ENCODE data around the gene SHANK1. TPM values are rescaled to one million over a fixed set of nuclear protein-coding genes. Genes with fewer than 3 reads are reported as not detected.
A peak's percentile ranks its signal among the peaks of the same experiment; 100 is the strongest.

The SHANK1 gene
- total and polyA plus RNA-seq, 2 donors from 2014 or later = 0.24 to 0.35 TPM

GRCh38 chr19:50669302-50670101 is 50.1 kb downstream of the SHANK1 start:
- H3K4me1 ChIP-seq (ENCODE audit: control insufficient read depth in 2 of 3, insufficient read depth in 2 of 3, low read depth in 1 of 3, low read length in 3 of 3) = no peaks in the 10 kb centered on the region
- H3K27ac ChIP-seq (ENCODE audit: low read depth in 2 of 2, low read length in 2 of 2) = no peak overlapping the region
- DNase-seq (peak in 2 of 5 donors; percentile 52 to 56), FAIRE-seq (no peak)
- peaks cover 7% of the 10 kb centered on the region for H3K27me3 ChIP-seq (ENCODE audit: control insufficient read depth, insufficient read depth, low read length)
- no peak overlapping the region for H3K9ac ChIP-seq (ENCODE audit: low read length in 3 of 3)
- no peaks in the 10 kb centered on the region for H3K9me3 ChIP-seq (ENCODE audit: control insufficient read depth in 2 of 3, insufficient read depth in 1 of 3, low read length in 3 of 3)
- H3K4me3 ChIP-seq (ENCODE audit: low read length in 3 of 3) = no peak overlapping the region
- intact Hi-C loops (cut with DNase I) = no loop called here
- TF ChIP-seq CTCF (IDR thresholded peaks at IDR 0.05; ENCODE audit: borderline replicate concordance, extremely low read depth, insufficient read depth) = peak; percentile 44
- H3K36me3 ChIP-seq (ENCODE audit: control insufficient read depth in 2 of 3, insufficient read depth in 3 of 3, low read length in 3 of 3) = no peaks in the 10 kb centered on the region

GRCh38 chr19:50668879-50669278 is 50.7 kb downstream of the SHANK1 start:
- H3K9ac ChIP-seq (ENCODE audit: low read length in 3 of 3) = no peak overlapping the region
- no peak for TF ChIP-seq CTCF (IDR thresholded peaks at IDR 0.05; ENCODE audit: borderline replicate concordance, extremely low read depth, insufficient read depth)
- peaks cover 7% of the 10 kb centered on the region for H3K27me3 ChIP-seq (ENCODE audit: control insufficient read depth, insufficient read depth, low read length)
- H3K36me3 ChIP-seq (ENCODE audit: control insufficient read depth in 2 of 3, insufficient read depth in 3 of 3, low read length in 3 of 3) = no peaks in the 10 kb centered on the region
- no peak overlapping the region for H3K27ac ChIP-seq (ENCODE audit: low read depth in 2 of 2, low read length in 2 of 2)
- H3K4me3 ChIP-seq (ENCODE audit: low read length in 3 of 3) = no peak overlapping the region
- FAIRE-seq = no peak
- intact Hi-C loops (cut with DNase I) = no loop called here
- H3K4me1 ChIP-seq (ENCODE audit: control insufficient read depth in 2 of 3, insufficient read depth in 2 of 3, low read depth in 1 of 3, low read length in 3 of 3) = no peaks in the 10 kb centered on the region
- no peaks in the 10 kb centered on the region for H3K9me3 ChIP-seq (ENCODE audit: control insufficient read depth in 2 of 3, insufficient read depth in 1 of 3, low read length in 3 of 3)
- DNase-seq = peak in 1 of 5 donors; percentile 56

GRCh38 chr19:50668416-50668815 is 51.2 kb downstream of the SHANK1 start:
- peaks cover 7% of the 10 kb centered on the region for H3K27me3 ChIP-seq (ENCODE audit: control insufficient read depth, insufficient read depth, low read length)
- TF ChIP-seq CTCF (IDR thresholded peaks at IDR 0.05; ENCODE audit: borderline replicate concordance, extremely low read depth, insufficient read depth) = no peak

More at GRCh38 chr19:50668416-50668815, 51.2 kb downstream of the SHANK1 start:
- no peak overlapping the region for H3K9ac ChIP-seq (ENCODE audit: low read length in 3 of 3)
- no peak overlapping the region for H3K27ac ChIP-seq (ENCODE audit: low read depth in 2 of 2, low read length in 2 of 2)
- DNase-seq (peak in 1 of 5 donors; percentile 46), FAIRE-seq (no peak)
- no peaks in the 10 kb centered on the region for H3K36me3 ChIP-seq (ENCODE audit: control insufficient read depth in 2 of 3, insufficient read depth in 3 of 3, low read length in 3 of 3)
- intact Hi-C loops (cut with DNase I) = no loop called here
- no peak overlapping the region for H3K4me3 ChIP-seq (ENCODE audit: low read length in 3 of 3)
- no peaks in the 10 kb centered on the region for H3K9me3 ChIP-seq (ENCODE audit: control insufficient read depth in 2 of 3, insufficient read depth in 1 of 3, low read length in 3 of 3)
- no peaks in the 10 kb centered on the region for H3K4me1 ChIP-seq (ENCODE audit: control insufficient read depth in 2 of 3, insufficient read depth in 2 of 3, low read depth in 1 of 3, low read length in 3 of 3)
